GM21619 (cell line): Measurements from ENCODE around the gene PSMB3.

Experiments
- ATAC-seq: cut with Tn5 transposase; IDR thresholded peaks from one replicate; pipeline ENCODE4 v1.9.1; 2021; ENCODE audit not compliant: unreplicated experiment

Gene PSMB3

GRCh38 chr17:38733282-38733981 is 19.1 kb upstream of the PSMB3 start:
- no peak for ATAC-seq

DNA sequence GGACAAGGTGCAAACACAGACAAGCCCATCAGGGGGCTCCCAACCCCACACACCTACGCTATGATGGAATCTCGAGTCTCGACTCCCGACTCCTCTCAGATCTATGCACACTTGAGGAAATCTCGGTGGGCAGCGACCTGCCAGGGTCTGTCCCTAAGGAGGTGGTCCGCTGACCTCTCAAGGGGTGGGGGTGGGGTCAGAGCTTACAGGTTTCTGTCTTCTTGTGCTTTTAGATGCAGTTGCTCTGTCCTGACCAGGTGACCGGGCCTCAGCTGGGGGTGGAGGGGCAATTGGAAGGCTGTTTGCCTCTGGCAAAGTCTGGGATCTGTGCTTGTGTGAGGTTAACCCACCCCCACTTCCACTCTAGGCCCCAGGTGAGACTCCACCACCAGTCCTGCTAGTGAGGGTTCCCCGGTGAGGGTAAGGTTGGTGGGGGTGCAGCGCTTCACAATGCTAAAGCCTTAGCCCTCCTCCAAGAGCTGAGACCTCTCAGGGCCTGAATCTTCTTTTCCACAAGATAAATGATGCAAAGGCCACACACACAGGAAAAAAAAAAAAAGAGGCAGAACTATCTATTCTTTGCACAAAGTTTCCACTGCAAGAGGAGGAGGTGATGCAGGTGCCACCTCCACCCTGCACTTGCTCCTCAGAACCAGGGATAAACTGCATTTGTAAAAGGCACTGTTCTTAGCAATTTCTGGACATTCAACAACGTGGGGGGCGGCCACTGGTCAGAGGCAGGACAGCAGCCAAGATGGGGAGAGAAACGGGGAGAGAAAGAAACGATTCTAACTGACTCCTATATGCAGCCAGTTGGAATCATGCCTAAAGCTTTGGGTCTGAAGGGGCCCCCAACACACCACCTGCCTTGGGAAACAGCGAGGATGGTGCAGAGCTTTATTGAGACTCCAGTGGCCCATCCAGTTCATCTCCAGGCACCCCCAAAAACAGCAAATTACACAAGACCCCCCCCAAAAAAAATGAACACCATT is 18.3 kb upstream of the PSMB3 start:
- ATAC-seq = no peak

GRCh38 chr17:38735161-38735997 is 17.2 kb upstream of the PSMB3 start:
- ATAC-seq = no peak

- no peak for ATAC-seq
Measured at GRCh38 chr17:38738007-38738662, 14.4 kb upstream of the PSMB3 start.

DNA sequence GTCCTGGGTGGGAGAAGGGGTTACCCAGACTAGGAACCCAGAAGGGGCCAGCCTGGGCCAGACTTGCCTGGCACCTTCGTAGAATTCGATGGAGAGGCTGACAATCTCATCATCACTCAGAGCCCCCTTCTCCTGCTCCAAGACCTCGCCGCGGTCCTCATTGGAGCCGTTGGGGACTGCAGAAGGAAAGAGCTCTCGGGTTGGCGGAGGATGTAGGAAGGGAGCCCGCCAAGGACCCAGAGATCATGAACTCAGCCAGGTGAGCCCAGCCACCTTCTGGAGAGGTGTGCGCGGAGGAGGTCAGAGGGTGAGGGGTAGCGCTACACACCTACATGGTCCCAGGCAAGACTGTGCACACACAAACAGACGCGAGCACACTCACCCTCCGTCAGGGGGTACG is 13.9 kb upstream of the PSMB3 start:
- ATAC-seq = no peak

- ATAC-seq = no peak
Measured at GRCh38 chr17:38739305-38739704, 13.2 kb upstream of the PSMB3 start.

DNA sequence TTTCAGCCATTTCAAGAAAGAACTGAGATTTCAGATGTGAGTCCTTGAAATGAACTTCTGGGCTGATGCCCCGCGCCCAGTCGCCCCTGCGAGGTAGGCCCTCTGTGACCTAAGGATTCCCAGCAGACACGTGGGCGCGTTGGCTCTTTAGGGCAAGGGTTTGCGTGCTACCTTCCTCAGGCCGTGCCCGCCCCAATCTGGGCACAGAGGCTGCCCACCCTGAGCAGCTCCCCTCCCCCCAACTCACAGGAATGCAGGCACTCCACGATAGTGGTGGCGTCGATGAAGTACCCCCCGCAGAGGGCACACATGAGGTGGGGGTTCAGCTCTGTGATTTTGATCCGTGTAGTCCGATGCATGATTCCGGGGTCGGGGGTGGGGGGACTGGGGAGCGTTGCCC is 12.5 kb upstream of the PSMB3 start:
- ATAC-seq = no peak

DNA sequence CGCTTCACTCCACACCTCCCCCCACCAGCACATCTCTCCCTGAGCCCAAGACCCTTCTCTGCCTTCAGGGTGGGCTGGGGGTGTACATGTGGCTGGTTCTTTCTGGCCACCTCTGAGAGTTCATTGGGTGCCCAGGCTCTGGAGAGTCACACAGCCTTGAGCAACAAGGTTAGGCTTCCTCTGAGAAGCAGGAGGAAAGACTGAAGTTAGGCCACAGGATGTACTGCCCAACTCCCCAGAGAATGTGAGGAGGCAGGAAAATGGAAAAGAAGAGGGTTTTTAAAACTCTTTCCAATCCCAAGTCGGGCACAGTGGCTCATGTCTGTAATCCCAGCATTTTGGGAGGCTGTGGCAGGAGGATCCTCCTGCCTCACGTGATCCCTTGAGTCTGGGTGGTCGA is 11.7 kb upstream of the PSMB3 start:
- ATAC-seq = no peak

- ATAC-seq = no peak
Measured at GRCh38 chr17:38741461-38741860, 11.1 kb upstream of the PSMB3 start.

DNA sequence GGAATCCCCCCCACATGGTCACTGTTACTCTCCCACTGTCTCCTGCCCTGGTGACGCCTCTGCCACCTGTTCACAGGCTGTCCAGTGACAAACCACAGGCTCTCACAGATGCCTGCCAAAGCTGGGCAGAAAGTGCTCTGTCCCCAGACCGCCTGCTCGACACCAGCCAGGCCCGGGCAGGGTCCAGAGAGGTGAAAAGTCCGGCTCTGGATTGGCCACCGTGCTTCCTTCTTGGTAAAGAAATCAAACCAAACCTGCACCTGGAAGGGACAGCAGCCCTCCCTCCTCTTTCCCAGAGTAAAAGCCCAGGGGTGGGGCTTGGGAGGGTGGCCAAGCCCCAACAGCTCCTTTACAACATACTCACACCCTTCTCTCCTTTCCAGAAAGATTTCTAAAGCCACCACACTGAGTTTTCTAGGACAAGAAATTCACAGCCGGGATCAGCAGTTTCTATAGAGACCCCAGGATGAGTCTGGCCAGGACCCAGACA is 10.6 kb upstream of the PSMB3 start:
- no peak for ATAC-seq

DNA sequence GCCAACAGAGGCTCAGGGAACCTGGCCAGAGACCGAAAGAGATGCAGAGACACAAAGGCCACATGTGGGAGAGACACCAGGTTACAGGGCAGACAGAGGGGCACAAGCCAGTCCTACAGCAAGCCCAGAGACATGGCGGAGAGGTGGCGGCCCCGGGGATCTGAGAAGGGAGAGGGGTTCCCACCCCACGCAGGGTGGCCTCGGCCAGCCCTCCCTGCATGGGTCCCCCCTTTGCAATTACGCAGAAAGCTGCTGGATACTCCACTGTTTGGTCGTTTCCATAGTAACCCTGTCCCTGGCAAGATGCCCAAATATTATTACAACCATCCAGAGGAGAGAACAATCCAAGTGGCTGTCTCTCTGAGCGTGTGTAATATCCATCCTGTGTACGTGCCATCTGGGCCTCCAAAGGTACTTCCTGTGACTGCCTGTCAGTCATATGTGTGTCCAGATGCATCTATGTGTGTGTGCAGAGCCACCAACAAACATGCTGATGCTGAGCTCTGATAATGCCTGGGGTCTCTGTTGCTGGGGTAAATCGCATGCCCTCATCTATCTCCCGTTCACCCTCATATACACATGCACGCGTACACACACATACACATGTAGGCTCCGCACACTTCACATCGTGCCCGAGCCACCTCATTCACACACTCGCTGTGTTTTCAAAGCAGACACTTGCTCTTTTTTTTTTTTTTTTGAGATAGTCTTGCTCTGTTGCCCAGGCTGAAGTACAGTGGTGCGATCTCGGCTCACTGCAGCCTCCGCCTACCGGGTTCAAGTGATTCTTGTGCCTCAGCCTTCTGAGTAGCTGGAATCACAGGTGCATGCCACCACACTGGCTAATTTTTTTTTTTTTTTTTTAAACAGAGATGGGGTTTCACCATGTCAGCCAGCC is 9.9 kb upstream of the PSMB3 start:
- no peak for ATAC-seq

GRCh38 chr17:38743556-38744171 is 8.9 kb upstream of the PSMB3 start:
- no peak for ATAC-seq

DNA sequence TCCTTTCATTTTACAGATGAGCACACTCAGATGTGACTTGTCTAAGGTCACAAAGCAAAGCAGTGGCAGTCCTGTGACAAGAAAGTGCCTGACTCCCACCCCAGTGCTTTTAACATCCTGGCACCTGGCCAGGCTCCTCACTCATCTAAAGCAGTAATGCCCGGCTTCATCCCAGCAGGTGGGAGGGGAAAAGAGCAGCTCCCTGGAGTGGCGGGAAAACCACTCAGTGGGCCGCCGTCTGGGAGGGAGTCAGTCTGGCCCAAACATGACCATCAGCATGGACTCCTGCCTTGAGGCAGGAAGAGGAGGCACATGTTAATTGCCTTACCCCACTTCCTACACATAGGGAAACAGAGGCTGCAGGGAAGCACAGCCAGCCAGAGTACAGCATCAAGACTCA is 7.0 kb upstream of the PSMB3 start:
- ATAC-seq = no peak

DNA sequence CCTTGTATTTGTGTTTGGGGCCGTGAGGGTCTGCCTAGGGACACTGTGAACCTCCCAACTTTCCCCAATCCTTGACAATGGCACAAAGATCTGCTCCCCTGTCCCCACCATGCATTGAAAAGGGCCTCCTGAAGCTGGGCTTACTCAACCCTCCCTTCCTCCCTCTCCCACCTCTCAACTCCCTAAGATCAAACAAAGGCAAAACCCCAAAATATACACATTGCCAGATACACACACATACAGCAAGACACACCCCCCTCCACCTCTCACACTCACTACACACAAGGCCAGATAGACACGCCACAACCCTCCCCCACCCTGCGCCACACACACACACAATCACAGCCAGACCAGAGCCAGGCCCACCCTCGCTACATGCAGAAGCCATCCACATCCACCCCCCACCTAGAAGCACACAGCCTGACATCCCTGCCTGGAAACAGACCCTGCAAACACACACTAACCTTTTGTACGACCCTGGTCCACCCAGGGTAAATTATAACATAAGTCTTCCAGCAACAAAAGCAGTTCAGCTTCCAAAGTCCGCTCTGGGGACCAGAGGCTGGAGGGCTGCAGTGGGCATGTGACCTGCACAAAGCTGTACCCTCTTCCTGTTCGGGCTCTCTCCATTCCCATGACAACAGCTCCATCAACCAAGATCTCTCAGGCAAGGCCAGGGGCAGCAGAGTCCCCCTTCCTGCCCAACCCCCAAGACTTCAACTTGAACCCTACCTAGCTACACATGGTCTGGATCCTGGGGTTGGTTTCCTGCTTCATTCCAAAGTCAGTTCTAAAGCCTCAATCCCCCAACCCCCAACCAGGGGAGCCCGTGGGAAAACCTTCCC is 6.3 kb upstream of the PSMB3 start:
- ATAC-seq = no peak

DNA sequence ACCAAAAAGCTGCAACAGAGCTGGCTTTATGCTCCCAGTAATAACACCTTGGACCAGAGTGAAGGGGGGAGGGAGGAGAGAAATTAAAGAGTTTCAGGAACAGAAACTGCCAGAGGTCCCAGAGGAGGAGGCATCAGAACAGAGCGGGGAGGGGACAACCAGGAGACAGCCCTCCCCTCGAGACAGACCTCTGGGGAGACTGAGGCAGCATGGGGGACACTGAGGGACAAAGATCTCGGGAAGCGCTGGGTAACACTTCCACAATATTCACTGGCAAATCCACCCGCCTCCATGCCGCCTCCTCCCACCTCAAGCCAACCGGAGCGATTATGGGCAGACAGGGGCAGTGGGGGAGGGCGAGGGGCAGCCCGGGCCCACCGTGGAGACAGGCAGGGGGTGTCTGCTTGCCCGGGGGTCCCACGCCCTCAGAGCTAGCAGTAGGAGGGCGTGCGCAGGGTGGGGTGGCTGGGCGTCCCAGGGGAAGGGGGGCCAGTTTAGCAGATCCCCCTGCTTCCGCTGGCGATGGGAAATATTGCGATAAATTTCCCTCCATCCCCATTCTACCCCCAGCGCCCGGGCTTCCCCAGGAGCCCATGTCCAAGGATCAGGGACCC is 5.6 kb upstream of the PSMB3 start:
- ATAC-seq = no peak

GRCh38 chr17:38747463-38748148 is 4.9 kb upstream of the PSMB3 start:
- no peak for ATAC-seq

DNA sequence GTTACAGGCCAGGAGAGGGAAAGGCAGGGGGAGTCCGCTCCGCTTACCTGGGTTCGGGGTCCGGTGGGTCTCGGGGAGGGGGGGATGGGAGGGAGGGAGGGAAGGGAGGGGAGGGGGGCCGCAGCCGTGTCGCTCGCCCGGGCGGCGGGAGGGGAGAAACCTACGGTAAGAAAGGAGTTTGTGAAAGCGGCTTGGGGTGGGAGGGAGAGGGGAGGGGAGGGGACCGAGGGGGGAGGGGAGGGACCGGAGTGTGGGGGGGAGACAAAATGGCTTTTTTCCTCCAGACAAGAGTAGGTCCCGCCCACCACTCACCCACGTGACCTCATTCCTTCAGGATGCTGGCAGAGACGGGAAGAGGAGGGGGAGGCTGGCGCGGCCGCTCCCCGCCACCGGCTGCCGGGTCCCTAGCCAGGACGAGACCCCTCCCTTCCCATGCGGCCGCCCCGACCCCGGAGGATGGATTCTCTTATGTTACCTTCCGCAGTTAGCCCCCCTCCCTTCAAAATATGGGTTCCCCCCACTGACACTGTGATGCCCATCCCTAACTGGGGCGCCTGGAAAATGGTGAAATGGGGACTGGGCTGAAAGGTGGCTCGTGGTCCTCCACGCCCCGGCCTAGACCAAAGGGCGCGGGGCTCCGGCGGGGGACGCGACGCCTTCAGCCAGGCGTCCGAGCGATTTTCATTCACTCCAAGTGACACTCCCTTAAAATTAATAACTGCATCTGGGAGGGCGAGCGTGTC is 4.2 kb upstream of the PSMB3 start, which contains the start of gene PCGF2:
TSS of gene PCGF2 (minus strand) at position 188 of the 743 bp plus-strand sequence. CDS start 7,934 bp downstream, outside the sequence.
- no peak for ATAC-seq
